Esophagus muscularis mucosa (tissue), 3 donors: Measurements from ENCODE around the gene UNKL.

Experiments used
- POLR2AphosphoS5 ChIP-seq, 2 donors: sonication (generic); formaldehyde crosslinking; IDR thresholded peaks; one replicate each; pipeline ENCODE4 v1.6.1; 2017; ENCODE audit warnings: antibody characterized with exemption in 2 of 2
- TF ChIP-seq, protein P1 (sequence below), 3 experiments: fragments of 200-600 bp in 2 of 3; fragments of 450-650 bp in 1 of 3; sonication (generic) in 2 of 3; IDR thresholded peaks; one replicate each; pipeline ENCODE4 v1.5.1; 2017 to 2019; ENCODE audit warnings: antibody characterized with exemption in 3 of 3, mild to moderate bottlenecking in 2 of 3, moderate library complexity in 1 of 3

DNA sequence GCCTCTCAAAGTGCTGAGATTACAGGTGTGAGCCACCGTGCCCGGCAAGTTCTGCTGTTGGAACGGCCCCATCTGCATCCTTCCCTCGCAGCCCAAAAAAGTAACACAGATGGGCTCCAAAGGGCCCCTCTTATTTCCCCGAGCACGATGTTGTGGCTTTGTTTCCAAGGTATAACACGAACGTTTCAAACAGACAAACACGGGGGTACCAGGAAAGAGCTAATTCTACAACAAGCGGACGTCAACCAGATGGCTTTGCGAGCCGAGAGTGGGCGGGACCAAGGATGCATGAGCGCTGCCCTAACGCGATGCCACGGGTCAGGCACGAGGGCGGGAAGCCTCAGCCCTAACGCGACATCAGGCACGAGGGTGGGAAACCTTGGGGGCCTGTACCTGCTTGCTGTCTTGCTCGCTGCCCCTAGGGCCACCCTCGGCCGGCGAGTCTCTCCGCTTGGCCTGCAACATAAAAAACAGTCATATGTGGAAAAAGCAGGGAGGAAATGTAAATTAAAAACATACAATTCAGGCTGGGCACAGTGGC is 24.2 kb downstream of the UNKL start:
- TF ChIP-seq, protein P1, sequence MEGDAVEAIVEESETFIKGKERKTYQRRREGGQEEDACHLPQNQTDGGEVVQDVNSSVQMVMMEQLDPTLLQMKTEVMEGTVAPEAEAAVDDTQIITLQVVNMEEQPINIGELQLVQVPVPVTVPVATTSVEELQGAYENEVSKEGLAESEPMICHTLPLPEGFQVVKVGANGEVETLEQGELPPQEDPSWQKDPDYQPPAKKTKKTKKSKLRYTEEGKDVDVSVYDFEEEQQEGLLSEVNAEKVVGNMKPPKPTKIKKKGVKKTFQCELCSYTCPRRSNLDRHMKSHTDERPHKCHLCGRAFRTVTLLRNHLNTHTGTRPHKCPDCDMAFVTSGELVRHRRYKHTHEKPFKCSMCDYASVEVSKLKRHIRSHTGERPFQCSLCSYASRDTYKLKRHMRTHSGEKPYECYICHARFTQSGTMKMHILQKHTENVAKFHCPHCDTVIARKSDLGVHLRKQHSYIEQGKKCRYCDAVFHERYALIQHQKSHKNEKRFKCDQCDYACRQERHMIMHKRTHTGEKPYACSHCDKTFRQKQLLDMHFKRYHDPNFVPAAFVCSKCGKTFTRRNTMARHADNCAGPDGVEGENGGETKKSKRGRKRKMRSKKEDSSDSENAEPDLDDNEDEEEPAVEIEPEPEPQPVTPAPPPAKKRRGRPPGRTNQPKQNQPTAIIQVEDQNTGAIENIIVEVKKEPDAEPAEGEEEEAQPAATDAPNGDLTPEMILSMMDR (IDR thresholded peaks at IDR 0.05) = no peak
- TF ChIP-seq POLR2AphosphoS5 (IDR thresholded peaks at IDR 0.05) = no peak
